Large intestine (tissue), 3 donors: ENCODE measurements around the gene FARP1. TPM values are rescaled to one million over a fixed set of nuclear protein-coding genes. Genes with fewer than 3 reads are reported as not detected.

Experiments used
- DNase-seq, 2 donors: peaks; one replicate each; pipeline versions ENCODE4 v3.0.0 to v3.0.0-alpha.2; 2013
- H3K27ac ChIP-seq: one replicate; pipeline ENCODE4 v1.5.1; 2013; ENCODE audit warnings: low read length
- H3K27me3 ChIP-seq: 2 replicates; pipeline ENCODE4 v1.6.1; 2013; ENCODE audit warnings: low read length; ENCODE audit not compliant: control insufficient read depth, insufficient read depth
- H3K36me3 ChIP-seq: 2 replicates; pipeline ENCODE4 v1.6.1; 2013; ENCODE audit warnings: low read length; ENCODE audit not compliant: control insufficient read depth, insufficient read depth
- H3K4me1 ChIP-seq: one replicate; pipeline ENCODE4 v1.6.1; 2013; ENCODE audit warnings: low read length; ENCODE audit not compliant: control insufficient read depth, insufficient read depth
- H3K4me3 ChIP-seq: one replicate; pipeline ENCODE4 v1.5.1; 2013; ENCODE audit warnings: low read length
- H3K9me3 ChIP-seq: one replicate; pipeline ENCODE4 v1.6.1; 2013; ENCODE audit warnings: mild to moderate bottlenecking, low read depth, low read length, moderate library complexity; ENCODE audit not compliant: control insufficient read depth
- WGBS: methylation state at CpG from one replicate; pipeline ENCODE4 v1.1.5; 2013; ENCODE audit warnings: low lambda C conversion rate; ENCODE audit not compliant: insufficient coverage; 5-methylcytosine and 5-hydroxymethylcytosine counted together
- polyA plus RNA-seq: library from polyadenylated mRNA; unstranded; fragments of 120-200 nt; gene quantifications from one replicate; pipeline ENCODE4 v1.2.1, GENCODE V29; 2013

The FARP1 gene
- polyA plus RNA-seq, 1 donor: 27.6 TPM

- Histone ChIP-seq H3K27me3 (no peaks in the 10 kb centered on the region), H3K4me3 (no peak overlapping the region), H3K36me3 (peaks cover 24% of the 10 kb centered on the region), H3K4me1 (peaks cover 1% of the 10 kb centered on the region), H3K27ac (no peak overlapping the region), H3K9me3 (no peaks in the 10 kb centered on the region)
- no CpG with 5 or more reads among the region's 25 CpGs for WGBS
- no peak for DNase-seq
Observed at GRCh38 chr13:98440390-98441055, 297.6 kb downstream of the FARP1 start.

- DNase-seq: no peak
- no peak overlapping the region for H3K4me3 ChIP-seq
- H3K36me3 ChIP-seq: peaks cover 27% of the 10 kb centered on the region
- H3K27me3 ChIP-seq: no peaks in the 10 kb centered on the region
- H3K27ac ChIP-seq: no peak overlapping the region
- peaks cover 3% of the 10 kb centered on the region for H3K4me1 ChIP-seq
- no peaks in the 10 kb centered on the region for H3K9me3 ChIP-seq
- no CpG with 5 or more reads among the region's 21 CpGs for WGBS
Observed at GRCh38 chr13:98441056-98441676, 298.3 kb downstream of the FARP1 start.

DNA sequence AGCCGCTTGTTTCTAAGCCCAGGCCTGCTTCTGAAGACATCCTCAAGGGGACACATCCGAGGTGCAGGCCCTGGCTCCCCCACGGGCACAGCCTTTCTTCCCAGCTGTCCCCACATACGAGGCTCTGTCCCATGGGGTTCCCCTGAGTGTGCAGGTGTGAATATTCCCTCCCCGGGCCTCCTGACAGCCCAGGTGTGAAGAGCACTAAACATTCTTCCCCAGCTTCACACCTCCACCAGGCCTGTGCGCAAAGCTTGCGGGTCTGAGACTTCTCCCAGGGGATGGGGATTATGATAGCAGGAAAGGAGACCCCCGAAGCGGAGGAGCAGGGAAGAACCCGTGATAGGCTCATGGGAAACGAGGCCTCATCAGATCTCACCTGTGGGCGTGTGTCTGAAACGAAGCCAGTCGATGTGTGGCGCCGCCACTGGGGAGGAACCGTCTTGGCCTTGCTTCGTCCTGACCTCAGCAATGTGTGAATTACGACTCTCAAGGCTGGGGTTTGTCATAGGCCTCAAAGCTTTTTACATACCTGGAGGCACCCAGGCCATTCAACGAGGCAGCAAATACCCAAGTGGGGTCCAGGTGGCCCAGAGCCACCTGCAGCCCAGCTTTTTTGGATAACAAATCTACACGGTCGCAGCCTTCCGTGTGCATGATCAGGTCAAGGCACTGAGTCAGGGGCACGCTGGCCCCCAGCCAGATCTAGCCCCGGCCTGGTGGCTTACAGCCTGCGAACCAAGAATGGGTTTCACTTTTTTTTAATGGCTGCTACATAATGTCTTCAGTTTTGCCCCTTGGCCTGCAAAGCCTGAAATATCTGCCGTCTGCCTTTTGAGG, 299.7 kb downstream of the FARP1 start:
- no peak for DNase-seq
- no CpG with 5 or more reads among the region's 27 CpGs for WGBS
- no peaks in the 10 kb centered on the region for H3K9me3 ChIP-seq
- H3K36me3 ChIP-seq: peaks cover 37% of the 10 kb centered on the region
- H3K27ac ChIP-seq: no peak overlapping the region
- no peaks in the 10 kb centered on the region for H3K27me3 ChIP-seq
- H3K4me3 ChIP-seq: no peak overlapping the region
- H3K4me1 ChIP-seq: peaks cover 3% of the 10 kb centered on the region

- no peak overlapping the region for H3K27ac ChIP-seq
- no peaks in the 10 kb centered on the region for H3K9me3 ChIP-seq
- peaks cover 43% of the 10 kb centered on the region for H3K36me3 ChIP-seq
- WGBS: no CpG with 5 or more reads among the region's 11 CpGs
- H3K27me3 ChIP-seq: no peaks in the 10 kb centered on the region
- no peak overlapping the region for H3K4me3 ChIP-seq
- H3K4me1 ChIP-seq: peaks cover 3% of the 10 kb centered on the region
- no peak for DNase-seq
Observed at GRCh38 chr13:98443329-98443728, 300.4 kb downstream of the FARP1 start.

- Histone ChIP-seq H3K4me1 (peaks cover 3% of the 10 kb centered on the region), H3K27ac (no peak overlapping the region), H3K4me3 (no peak overlapping the region), H3K36me3 (peaks cover 46% of the 10 kb centered on the region), H3K9me3 (no peaks in the 10 kb centered on the region), H3K27me3 (no peaks in the 10 kb centered on the region)
- WGBS: 100% methylated on average over 1 of the region's 21 CpGs
- DNase-seq: no peak
Observed at GRCh38 chr13:98443800-98444325, 301.0 kb downstream of the FARP1 start.

GRCh38 chr13:98444381-98444780, 301.5 kb downstream of the FARP1 start:
- Histone ChIP-seq H3K4me1 (peaks cover 3% of the 10 kb centered on the region), H3K9me3 (no peaks in the 10 kb centered on the region), H3K4me3 (no peak overlapping the region), H3K27ac (no peak overlapping the region), H3K36me3 (peaks cover 49% of the 10 kb centered on the region), H3K27me3 (no peaks in the 10 kb centered on the region)
- no CpG with 5 or more reads among the region's 16 CpGs for WGBS
- no peak for DNase-seq

- Histone ChIP-seq H3K27me3 (no peaks in the 10 kb centered on the region), H3K27ac (no peak overlapping the region), H3K9me3 (no peaks in the 10 kb centered on the region), H3K4me1 (peaks cover 3% of the 10 kb centered on the region), H3K4me3 (no peak overlapping the region), H3K36me3 (peaks cover 48% of the 10 kb centered on the region)
- WGBS: no CpG with 5 or more reads among the region's 18 CpGs
- DNase-seq: peak; percentile 45 to 56
Observed at GRCh38 chr13:98445340-98446233, 302.7 kb downstream of the FARP1 start.

DNA sequence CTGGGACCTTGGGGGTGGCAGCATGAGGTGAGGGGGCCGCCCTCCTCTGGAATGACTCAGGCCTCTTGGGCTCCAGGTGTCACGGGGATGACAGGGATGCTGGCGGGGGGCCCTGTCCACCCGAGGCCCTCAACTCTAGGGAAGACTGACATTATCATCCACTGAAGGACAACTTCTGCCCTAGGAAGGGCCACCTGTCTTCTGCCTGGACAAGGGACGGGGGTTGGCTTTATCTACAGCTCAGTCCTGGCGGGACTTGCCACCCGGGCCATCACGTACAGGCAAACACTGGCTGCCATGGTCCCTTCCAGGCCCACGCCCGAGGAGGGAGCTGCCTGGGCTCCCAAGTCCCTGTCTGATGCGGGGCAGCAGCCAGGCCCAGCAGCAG, 303.3 kb downstream of the FARP1 start:
- H3K27me3 ChIP-seq: no peaks in the 10 kb centered on the region
- WGBS: no CpG with 5 or more reads among the region's 11 CpGs

GRCh38 chr13:98447130-98447529, 304.2 kb downstream of the FARP1 start:
- no peaks in the 10 kb centered on the region for H3K27me3 ChIP-seq
- no CpG with 5 or more reads among the region's 5 CpGs for WGBS
- no peak for DNase-seq
- no peak overlapping the region for H3K27ac ChIP-seq
- no peak overlapping the region for H3K4me3 ChIP-seq
- no peaks in the 10 kb centered on the region for H3K9me3 ChIP-seq
- peaks cover 52% of the 10 kb centered on the region for H3K36me3 ChIP-seq
- peaks cover 3% of the 10 kb centered on the region for H3K4me1 ChIP-seq

More for the DNA sequence above, 303.3 kb downstream of the FARP1 start:
- Histone ChIP-seq H3K4me3 (no peak overlapping the region), H3K27ac (no peak overlapping the region), H3K4me1 (peaks cover 3% of the 10 kb centered on the region), H3K36me3 (peaks cover 48% of the 10 kb centered on the region), H3K9me3 (no peaks in the 10 kb centered on the region)
- DNase-seq: no peak
